Iris pigment epithelial cell (primary cell): ENCODE measurements around the gene IFNA1.
"Not testable (repeated sequence)": the region's sequence is repeated elsewhere in the genome, so short reads cannot be mapped to it uniquely, and the experiment has no call there.

Experiments
- DNase-seq: peaks from one replicate; pipeline ENCODE4 v3.0.0-alpha.2; 2011; ENCODE audit warnings: low read depth

The IFNA1 gene

DNA sequence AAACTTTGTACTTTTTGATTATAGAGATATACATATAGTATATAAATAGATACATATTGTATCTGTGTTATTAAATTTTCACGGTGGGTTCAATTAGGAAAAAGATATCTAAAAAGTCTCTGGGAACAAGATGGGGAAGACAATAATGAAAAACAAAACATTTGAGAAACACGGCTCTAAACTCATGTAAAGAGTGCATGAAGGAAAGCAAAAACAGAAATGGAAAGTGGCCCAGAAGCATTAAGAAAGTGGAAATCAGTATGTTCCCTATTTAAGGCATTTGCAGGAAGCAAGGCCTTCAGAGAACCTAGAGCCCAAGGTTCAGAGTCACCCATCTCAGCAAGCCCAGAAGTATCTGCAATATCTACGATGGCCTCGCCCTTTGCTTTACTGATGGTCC lies at the start of gene IFNA1:
Gene IFNA1 (plus strand): TSS at position 301 of the 400 bp plus-strand sequence. CDS start 69 bp downstream, at position 370.
- no peak for DNase-seq

DNA sequence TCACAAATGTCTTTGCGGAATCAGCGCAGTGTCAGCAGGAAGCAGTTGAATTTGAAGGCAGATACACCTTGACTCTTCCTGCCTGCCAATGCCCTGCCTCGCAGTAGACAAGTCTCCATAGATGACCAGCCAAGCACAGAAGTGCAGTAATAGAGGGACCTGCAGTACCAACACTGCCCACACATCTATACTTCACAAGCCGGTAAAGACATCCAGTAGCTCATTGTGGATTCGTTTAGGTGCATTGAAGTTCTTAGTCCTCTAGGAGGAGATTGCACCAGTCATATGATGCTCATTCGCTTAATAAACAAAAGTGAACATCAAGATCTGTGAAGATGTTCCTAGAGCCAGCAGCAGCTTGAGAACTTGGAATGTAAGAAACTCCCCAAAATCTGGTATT lies 48.0 kb upstream of the IFNA1 start:
- peak; percentile 17 for DNase-seq

DNA sequence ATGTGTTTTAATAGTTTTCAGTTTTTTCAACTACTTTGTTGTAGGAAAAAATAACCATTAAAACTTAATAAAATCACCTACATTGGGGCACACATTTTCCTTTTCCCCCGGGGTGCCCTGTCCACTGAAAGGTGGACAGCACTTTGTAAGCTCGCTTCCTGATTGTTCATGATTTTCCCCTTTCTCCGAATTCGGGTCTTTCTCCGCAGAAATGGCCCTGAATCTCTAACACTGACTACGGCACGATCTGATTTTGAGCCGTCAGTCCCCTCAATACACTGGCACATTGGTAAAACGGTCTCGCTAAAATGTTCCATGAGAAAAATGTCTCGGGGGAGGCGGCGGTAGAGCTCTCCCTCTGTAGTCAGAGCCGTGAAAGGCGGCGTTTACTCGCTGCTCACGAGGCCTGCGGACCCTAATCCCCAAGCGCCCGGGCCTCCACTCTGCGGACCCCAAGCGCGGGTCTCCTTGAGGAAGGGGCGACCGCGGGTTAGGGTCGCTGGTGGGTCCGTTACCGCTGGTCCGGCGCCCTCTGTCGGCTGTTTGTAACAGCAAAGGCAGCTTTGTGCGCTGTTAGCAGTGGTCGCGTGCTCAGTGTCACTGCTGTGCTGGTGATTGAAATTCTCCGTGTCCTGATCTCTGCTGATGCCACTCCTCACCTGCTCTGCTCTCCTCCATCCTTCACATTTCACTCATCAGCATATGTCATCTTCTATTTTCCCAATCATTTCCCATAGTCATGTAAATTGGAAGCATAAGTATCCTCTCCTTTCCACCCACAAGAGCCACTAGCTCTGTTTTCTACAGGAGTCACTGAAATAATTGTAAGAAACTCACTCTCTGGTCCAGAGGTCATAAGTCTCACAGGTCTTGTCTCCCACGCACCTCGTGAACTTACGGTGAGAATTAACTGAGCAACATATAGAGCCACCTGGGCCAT lies 44.2 kb upstream of the IFNA1 start:
- DNase-seq: peak; percentile 13

DNA sequence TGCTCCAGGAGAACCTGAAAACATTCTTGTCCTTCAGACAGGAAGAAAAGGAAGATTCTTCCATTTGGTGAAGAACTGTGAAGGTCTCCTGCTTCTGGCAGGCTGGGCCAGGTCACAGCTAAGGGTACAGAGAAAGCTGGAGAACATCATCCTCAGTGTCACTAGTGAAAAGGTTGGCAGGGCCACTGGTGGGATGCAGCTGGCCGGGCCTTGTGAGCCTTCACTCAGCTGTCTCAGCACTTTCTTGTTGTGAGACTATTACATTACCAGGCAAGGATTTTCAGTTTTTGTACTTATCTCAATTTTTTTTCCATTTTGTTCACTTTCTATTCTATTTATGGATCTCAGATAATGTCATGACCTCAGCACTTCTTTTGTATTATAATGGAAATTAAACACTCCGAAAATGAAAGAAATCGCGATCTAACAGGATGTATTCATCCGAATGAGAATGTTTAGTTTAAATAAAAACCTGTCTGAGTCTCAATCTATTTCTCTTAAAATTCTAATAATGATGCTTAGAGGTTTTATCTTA lies 41.2 kb upstream of the IFNA1 start:
- DNase-seq: no peak

DNA sequence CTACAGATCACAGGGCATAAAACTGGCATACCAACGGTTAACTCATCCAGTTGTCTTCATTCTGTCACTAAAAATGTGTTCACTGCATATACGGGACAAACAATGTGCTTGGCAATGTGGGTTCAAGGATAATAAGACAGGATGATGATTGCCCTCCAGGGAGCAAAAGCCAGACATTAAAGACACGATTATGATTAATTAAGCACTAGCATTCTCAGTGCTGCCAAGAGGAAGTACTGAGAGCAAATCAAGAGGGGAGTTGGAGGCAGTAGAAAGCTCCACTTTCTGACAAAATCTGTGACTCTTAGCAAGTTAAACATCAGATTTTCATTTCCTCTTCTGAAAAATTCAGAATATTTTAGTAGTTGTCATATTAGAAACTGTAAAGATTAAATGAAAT lies 40.3 kb upstream of the IFNA1 start:
- no peak for DNase-seq

DNA sequence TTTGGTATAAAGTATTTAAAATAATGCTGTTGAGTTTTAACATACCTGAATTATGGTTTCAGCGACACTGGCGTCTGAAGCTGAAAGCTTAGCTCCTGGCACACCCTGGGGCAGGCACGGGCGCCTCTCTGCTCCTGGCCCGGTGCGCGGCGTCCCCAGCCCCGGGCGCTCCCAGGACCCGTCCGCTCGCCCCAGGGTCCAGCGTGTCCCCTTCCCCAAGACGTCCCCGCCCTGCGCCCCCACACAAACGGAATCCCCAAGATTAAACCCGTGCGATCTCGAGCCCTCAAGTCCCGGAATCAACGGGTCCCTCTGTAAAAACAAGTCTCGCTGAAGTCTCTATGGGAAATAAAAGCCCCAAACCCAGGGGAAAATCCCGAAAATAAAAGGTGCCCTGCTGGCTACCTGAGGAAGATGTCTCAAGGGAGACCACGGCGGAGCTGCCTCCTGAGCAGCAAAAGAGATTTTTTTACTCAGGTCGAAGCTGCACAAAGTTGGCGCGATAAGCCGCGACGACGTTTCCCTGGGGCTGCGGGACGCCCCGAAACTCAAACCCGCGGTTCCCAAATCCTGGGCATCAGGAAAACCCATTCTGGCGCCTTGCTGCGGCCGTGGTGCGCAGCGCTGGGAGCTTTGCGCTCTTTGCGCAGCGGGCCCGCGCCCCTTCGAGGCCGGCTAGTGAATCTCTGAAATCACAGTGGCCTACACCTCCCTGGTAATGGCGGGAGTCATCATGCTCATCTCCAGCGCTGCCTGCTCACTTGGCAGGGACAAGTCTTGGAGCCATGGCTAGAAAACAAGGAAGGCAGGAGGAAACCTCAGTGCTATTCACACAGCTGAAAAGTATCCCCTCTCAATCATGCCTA lies 37.6 kb upstream of the IFNA1 start:
- DNase-seq: no peak

DNA sequence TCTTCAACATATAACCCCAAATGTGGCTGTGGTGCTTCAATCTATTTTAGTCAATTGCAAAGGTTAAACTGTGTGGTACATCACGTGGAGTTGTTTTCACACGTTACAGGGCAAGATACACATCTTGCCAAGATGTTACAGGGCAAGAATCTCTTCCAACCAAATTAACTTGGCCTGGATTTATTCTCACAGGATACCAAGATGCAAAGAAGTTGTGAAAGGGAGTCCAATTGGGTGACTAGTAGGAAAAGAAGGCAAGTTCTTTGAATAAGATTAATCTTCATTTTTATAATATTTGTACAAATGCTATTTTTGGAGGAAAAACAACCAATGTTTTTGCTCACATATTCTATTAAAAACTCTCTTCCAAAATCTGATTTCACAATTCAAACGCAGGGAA lies 36.1 kb upstream of the IFNA1 start:
- DNase-seq: no peak

DNA sequence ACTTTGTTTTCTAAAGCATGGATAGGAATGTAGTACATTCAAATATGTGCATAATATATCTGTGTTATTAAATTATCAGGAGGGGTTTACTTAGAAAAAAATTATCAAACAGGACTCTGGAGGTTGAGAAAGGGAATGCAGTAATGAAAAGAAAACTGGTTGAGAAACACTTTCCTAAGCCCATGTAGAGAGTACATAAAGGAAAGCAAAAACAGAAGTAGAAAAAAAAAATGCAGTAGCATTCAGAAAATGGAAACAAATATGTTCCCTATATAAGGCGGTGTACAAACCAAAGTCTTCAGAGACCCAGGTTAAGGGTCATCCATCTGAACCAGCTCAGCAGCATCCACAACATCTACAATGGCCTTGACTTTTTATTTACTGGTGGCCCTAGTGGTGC lies 31.4 kb upstream of the IFNA1 start, which contains the start of gene IFNA8:
Gene IFNA8 (plus strand): TSS at position 301 of the 400 bp plus-strand sequence. CDS start 60 bp downstream, at position 361.
- DNase-seq: no peak

DNA sequence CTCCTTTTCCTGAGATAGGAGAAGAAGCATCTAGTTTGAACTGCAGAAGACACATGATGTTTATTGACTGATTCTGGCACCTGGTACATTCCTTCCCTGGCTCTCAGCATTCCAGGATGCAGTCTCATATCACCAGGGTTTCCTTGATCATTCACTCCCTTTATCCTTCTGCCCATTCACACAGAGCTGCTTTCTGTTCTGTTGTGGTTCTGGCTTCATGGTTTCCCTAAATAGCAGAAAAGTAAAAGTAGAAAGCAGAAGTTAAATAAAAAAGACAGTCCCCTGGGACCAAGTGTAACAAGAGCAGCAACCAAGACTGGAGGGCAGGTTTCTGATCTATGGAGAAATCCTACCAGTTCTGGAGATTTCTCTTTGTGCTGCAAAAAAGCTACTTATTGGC lies 28.1 kb upstream of the IFNA1 start:
- DNase-seq: no peak

DNA sequence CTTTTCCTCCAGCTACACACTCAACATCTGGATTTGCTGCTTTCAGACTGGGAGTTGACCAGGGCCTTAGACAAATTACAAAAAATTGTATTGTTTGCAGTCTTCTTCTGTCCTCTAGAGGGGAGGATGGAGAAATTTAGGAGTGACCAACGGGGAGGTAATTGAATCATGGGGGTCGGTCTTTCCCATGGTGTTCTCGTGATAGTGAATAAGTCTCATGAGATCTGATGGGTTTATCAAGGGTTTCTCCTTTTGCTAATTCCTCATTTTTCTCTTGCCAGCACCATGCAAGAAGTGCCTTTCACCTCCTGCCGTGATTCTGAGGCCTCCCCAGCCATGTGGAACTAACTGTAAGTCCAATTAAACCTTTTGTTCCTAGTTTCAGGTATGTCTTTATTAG lies 27.1 kb upstream of the IFNA1 start:
- no peak for DNase-seq

DNA sequence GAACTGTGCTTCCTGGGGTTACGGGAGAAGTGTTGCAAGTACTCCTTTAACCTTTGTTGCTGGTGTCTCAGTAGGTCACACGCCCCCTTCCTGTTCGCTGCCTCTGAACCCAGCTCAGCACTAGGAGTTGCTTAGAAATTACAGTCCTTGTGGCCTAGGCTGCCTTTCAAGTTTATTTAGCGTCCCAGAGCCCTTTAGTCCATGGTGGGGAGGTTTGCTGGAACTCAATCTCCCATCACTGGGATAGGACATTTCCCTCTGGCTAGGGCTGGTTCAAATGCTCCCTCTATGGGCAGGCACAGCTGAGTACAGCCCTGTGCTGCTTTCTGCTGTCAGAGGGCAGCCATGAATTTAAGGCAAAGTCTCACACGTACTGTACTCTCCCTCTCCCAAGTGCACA lies 26.6 kb upstream of the IFNA1 start:
- no peak for DNase-seq

DNA sequence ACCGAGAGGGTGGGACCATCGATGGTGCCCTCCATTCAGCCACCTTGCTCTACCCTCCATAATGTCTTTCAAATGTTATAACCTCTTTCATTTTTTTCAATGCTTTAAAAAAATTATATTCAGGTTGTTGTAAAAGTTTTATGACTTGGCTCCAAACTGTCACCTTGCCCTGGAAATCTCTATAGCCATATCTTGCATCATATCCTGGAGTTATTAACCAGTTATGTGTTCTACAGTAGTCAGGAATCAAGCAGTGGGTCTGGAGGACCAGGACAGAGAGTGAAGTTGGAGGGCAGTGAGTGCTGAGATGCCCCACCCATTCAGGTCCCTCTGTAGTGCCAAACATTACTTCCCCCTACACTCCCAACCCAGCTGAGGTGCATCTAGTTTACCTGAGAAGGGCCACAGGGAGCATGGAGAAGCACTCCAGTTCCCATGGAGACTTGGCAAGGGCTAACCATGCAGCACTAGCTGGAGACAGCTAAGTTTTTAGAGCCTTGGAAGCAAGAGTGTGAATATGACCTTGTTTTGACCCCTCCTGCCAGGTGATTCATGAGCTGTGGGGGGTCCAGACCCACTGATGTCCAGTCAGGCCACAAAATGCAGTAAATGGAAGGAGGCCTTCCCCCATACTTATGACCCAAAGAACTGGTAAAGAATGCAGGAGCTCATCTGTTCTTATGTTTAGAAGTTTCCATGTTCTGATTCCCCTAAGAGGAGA lies 25.9 kb upstream of the IFNA1 start:
- DNase-seq: no peak

DNA sequence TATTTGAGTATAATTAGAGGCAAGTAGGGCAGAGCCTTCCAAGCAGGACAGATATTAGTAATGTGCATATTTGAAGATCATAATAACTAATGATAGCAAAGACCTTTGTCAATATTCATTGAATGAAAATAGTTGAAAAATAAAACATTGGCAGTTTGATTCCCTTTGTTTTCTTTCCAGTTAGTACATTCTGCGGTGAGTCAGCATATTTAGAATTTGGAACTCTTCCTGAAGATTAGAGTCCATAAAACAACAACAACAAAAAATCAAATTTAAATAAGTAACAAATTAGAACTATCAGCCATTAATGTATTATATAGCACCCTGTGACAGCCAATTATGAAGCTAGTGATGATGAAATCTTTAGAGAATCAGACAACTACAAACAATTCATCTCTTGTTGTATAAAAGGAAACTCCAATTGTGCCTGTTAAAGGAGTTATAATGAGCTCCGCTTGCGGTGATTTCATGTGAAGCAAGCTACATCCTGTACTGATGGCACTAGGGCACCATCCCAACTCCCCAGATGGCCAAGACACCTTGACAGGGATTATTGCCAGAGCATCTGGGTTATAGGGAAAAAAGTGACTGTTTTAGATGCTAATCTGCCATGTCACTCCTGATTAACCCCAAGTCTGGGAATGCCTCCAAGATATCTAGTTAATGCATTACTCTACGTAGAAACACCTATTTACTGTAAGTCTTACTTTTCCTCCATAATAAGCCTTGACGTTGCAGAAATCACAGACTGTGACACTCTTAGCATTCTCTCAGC lies 24.6 kb upstream of the IFNA1 start:
- DNase-seq: peak; percentile 37

DNA sequence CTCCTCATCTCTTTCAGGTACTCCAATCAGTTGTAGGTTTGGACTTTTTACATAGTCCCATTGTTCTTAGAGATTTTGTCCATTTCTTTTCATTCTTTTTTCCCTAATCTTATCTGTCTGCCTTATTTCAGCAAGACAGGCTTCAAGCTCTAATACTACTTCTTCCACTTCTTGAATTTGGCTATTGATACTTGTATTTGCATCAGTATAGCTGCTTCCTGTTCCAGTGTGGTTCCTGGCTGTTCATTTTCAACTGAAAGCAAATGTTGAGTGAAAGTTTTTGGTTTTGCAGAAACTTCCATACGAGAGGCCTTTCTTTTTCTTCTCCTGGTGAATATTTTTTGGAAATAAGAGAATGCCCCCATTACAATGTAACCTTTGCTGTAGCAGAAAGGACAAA lies 12.0 kb upstream of the IFNA1 start:
- no peak for DNase-seq

DNA sequence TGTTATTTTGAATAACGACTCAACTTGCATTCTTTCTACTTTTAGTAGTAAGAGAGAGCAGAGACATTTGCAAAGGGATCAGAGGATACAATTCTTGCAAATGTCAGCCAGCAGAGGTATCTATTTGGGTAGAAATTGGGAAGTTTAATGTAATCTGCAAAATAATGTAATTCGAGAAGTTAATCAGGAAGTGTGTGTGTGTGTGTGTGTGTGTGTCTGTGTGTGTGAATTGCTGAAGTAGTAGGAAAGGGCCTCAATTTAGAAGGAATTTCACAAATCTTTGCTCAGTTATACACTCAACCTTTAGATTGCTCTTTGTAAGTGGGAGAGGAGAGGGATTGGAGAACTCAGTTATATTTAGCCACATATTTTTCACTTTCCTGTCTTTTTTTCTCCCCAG lies 11.0 kb upstream of the IFNA1 start:
- DNase-seq: no peak

DNA sequence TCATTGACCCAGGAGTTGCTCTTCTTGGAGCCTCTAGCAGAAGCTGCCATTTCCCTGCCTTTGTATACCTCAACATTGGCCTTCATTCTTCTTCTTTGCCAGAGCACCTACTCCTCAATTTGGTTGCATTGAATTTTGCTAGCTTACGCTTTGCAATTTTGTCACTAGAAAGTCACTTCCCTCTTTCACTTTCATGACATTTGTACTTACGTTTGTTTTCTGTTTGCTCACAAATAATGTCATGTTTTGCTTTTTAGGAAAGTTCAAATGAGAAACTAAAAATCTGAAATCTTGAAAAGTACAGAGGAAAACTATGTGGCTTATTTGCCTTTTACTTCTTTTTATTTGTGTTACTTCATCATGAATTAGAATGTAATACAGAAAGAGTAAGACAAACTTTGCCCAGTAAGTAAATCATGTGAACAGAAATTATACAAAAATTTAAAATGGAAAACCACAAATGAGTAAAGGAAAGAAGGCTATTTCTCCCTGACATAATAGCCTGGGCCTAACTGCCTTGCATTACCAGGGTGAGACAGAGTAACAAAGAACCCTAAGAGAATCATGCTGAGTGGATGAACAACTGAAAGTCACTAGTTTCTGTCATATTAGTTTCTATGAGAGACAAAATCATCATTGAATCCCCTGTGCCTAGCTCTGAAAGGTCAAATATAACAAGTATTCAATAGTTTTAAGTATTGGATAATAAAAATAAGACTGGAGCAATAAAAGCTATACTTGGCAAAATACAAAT lies 7.4 kb upstream of the IFNA1 start:
- no peak for DNase-seq

DNA sequence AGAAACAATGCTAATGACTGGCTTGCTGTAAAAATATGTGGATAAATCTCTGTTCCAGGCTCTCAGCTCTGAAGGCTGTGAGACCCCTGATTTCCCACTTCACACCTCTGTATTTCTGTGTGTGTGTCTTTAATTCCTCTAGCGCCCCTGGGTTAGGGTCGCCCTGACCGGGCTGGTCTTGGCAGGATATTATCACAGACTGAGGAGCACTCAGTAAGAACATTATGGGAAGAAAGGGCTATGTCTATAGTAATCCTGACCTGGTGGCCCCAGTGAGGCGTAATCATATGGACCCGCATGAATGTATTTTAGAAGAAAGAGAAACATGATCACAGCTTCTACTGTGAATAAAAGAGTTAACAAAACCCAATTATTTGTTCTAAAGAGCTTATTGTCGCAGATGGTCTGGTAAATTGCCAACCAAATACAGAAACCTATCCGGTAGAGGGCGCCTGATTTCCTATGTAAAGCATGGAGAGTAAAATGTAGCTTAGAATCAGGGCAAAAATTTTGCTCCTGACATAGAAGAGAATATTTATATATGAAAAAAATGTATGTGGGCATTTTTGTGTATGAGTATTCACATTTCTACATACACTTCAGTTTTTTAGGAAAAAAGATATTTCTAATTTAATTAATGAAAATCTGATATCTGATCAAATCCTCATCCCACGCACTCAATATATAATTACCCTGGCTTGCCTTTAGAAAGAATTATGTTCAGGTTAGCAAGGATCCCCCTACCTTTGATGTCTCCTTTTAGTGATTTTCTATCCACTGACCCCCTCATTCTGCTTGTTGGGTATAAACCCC lies 5.8 kb upstream of the IFNA1 start:
- peak; percentile 72 for DNase-seq

DNA sequence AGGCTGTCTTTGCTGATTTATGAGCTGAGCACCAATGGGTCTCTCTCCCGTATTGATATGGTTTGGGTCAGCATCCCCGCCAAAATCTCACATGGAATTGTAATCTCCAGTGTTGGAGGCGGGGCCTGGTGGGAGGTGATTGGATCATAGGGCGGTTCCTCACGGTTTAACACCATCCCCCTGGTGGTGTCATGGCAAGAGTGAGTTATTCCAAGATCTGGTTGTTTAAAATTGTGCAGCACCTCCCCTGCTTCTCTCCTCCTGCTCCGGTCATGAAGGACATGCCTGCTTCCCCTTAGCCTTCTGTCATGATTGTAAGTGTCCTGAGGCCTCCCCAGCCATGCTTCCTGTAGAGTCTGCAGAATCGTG lies 5.2 kb upstream of the IFNA1 start:
- DNase-seq: not testable (repeated sequence)

DNA sequence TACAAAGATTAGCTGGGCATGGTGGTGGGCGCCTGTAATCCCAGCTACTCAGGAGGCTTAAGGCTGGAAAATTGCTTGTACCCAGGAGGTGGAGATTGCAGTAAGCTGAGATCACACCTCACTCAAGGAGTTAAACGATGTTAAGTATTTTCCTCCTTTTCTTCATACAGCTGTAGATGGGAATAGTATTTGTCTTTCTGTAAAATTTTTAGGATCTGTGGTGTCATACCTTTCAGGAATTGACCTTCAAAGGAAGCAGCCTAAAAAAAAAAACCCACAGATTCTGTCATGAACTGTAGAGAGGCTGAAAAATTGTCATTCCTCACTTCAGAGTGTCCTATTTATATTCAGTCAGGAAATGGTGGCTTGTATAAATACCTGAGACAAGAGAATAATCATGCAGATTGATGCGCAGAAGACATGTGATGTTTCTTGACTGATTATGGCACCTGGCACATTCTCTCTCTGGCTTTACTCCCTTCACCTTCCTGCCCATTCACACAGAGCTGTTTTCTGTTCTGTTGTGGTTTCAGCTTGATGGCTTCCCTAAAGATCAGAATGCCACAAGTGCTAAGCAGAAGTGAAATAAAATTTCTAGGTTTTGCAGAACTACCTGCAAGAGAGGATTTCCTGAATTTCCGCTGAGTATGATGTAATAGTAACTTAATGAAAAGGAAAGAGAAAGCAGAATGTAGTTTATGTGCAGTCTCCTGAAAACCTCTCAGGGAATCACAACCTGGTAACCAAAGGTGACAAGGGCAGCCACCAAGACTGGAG lies 3.8 kb downstream of the IFNA1 start:
- DNase-seq: no peak
